GM12892 (cell line): ENCODE data around the gene KRTAP5-2.
"Not testable (repeated sequence)": the region's sequence is repeated elsewhere in the genome, so short reads cannot be mapped to it uniquely, and the experiment has no call there.

Source experiments
- POLR2A ChIP-seq: IDR thresholded peaks from 2 replicates; pipeline ENCODE4 v1.6.1; 2011; ENCODE audit warnings: low read depth, low read length, control low read depth
- POLR2AphosphoS5 ChIP-seq: IDR thresholded peaks from 2 replicates; pipeline ENCODE4 v1.6.1; 2011; ENCODE audit warnings: low read depth, low read length, control low read depth

GRCh38 chr11:1607156-1607845 is 9.2 kb upstream of the KRTAP5-2 start:
- TF ChIP-seq POLR2AphosphoS5, POLR2A: not testable (repeated sequence)
